ENCODE data around the gene MORC1. TPM values are rescaled to one million over a fixed set of nuclear protein-coding genes. Genes with fewer than 3 reads are reported as not detected.
A peak's percentile ranks its signal among the peaks of the same experiment; 100 is the strongest.

MORC1 gene
- total RNA-seq, 4 donors from 2014 or later, result not detected

DNA sequence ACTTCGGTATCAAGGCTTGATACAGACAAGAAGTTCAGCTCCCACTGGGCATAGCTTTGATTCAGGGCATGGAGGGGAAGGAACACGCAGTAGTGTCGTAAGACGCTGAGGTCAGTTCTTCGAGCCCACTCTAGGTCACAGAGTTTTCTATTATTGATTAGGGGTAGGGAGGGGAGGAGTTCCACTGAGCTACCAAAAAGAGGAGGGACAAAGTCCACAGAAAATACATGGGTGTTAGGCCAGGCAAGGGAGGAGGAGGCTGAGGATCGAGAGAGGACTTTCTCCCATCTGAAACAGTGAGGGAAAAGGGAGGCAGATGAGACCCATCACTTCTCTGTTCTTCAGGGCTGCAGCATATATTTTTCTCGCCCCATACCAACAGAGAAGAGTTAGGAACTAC, 89.2 kb downstream of the MORC1 start:
- Histone ChIP-seq H3K9me3 (no peaks in the 10 kb centered on the region), H3K27ac (replicated peaks in 1 of 4) (no peak overlapping the region), H3K36me3 (no peaks in the 10 kb centered on the region), H3K27me3 (no peaks in the 10 kb centered on the region), H3K4me1 (no peaks in the 10 kb centered on the region), H3K4me3 (no peak overlapping the region)
- 93% methylated on average over 7 of the region's 7 CpGs for WGBS
- intact Hi-C loops (cut with DNase I), result no loop called here
- no peak for DNase-seq (ENCODE audit: extremely low spot score)
- TF ChIP-seq EP300 (IDR thresholded peaks at IDR 0.05) (no peak), POLR2A (IDR thresholded peaks at IDR 0.05; ENCODE audit: low read depth) (no peak), POLR2AphosphoS5 (IDR thresholded peaks at IDR 0.05) (no peak), CTCF (IDR thresholded peaks at IDR 0.05) (no peak)

GRCh38 chr3:109026821-109027220, 91.1 kb downstream of the MORC1 start:
- H3K4me3 ChIP-seq, result no peak overlapping the region
- no peaks in the 10 kb centered on the region for H3K36me3 ChIP-seq
- DNase-seq (ENCODE audit: extremely low spot score), result no peak
- no peaks in the 10 kb centered on the region for H3K4me1 ChIP-seq
- H3K27me3 ChIP-seq, result no peaks in the 10 kb centered on the region
- no peak overlapping the region for H3K27ac ChIP-seq (replicated peaks in 1 of 4)
- intact Hi-C loops (cut with DNase I), result no loop called here
- no peaks in the 10 kb centered on the region for H3K9me3 ChIP-seq
- no peak for TF ChIP-seq POLR2A (IDR thresholded peaks at IDR 0.05; ENCODE audit: low read depth)
- TF ChIP-seq CTCF (IDR thresholded peaks at IDR 0.05), result no peak
- no peak for TF ChIP-seq EP300 (IDR thresholded peaks at IDR 0.05)
- no peak for TF ChIP-seq POLR2AphosphoS5 (IDR thresholded peaks at IDR 0.05)

DNA sequence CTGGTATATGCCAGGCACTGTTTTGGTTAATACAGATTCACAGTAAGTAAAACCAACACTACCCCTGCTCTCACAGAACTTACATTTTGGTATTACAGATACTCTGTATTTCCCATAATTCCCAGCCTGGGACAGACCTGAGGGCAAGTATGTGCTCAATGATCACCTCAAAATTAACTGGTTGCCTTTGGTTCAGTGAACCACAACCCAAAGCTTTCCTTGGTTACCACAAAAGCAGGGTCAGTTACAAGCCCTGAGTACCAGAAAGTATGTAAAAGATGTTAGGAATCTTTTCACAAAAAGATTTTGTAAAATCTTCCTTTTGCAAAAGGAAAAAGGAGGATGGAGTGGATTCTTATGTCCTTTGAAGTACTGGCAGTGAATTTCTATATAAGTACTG, 92.0 kb downstream of the MORC1 start:
- Histone ChIP-seq H3K36me3 (no peaks in the 10 kb centered on the region), H3K4me3 (no peak overlapping the region), H3K27me3 (no peaks in the 10 kb centered on the region), H3K4me1 (no peaks in the 10 kb centered on the region), H3K27ac (replicated peaks in 1 of 4) (no peak overlapping the region), H3K9me3 (no peaks in the 10 kb centered on the region)
- DNase-seq (ENCODE audit: extremely low spot score), result no peak
- no peak for TF ChIP-seq EP300 (IDR thresholded peaks at IDR 0.05)
- TF ChIP-seq POLR2AphosphoS5 (IDR thresholded peaks at IDR 0.05), result no peak
- no peak for TF ChIP-seq CTCF (IDR thresholded peaks at IDR 0.05)
- TF ChIP-seq POLR2A (IDR thresholded peaks at IDR 0.05; ENCODE audit: low read depth), result no peak
- intact Hi-C loops (cut with DNase I), result no loop called here

DNA sequence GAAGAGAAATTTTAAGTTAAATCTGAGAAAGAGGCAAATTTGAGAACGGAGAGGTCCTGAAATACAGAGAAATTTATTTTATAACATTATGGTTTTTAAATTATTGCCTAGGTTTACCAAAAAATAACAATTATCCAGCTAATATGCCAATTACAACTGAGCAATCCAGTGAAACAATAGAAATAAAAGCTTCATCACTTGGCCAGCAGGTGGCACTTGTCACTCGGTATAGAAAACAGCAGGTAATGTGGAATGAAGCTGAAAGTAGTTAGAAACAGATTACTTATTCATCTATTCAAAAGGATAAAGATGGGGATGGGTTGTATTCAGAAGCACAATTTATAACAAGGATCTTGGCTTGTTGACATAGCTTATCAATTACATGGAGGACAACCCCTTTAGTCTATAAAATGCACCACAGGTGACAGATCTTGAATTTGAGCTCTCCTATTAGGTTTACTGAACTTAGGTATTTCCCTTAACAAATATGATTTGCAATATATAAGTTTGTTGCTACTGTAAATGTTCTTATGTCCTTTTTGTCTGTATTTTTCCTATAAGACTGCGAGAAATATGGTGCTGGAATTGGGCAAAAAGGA, 94.2 kb downstream of the MORC1 start:
- H3K27me3 ChIP-seq, result no peaks in the 10 kb centered on the region
- H3K9me3 ChIP-seq, result no peaks in the 10 kb centered on the region
- intact Hi-C loops (cut with DNase I), result no loop called here
- no peak overlapping the region for H3K4me3 ChIP-seq
- no peak overlapping the region for H3K27ac ChIP-seq (replicated peaks in 1 of 4)
- WGBS, result 30% methylated on average over 3 of the region's 3 CpGs
- no peaks in the 10 kb centered on the region for H3K36me3 ChIP-seq
- no peaks in the 10 kb centered on the region for H3K4me1 ChIP-seq
- DNase-seq (ENCODE audit: extremely low spot score), result no peak
- TF ChIP-seq CTCF (IDR thresholded peaks at IDR 0.05), result peak; percentile 39 to 61 (median 50)
- TF ChIP-seq POLR2A (IDR thresholded peaks at IDR 0.05; ENCODE audit: low read depth), result no peak

DNA sequence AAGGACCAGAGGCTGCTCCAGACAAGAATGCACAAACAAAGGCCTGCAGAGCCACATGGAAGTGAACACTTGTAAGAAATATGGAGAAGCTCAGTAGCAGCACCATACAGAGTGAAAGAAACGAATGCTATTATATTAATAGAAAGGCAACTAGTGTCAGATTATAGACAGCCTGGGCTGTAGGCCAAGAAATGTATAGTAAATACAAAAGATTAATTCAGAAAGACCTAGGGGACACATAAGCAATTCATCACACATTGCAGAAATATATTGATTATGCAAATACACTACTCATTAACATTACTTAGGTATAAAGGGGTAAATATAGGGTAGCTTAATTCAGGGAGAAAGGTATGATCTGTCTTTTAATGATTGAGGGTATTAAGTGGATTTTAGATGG, 94.8 kb downstream of the MORC1 start:
- Histone ChIP-seq H3K36me3 (no peaks in the 10 kb centered on the region), H3K4me1 (no peaks in the 10 kb centered on the region), H3K27ac (replicated peaks in 1 of 4) (no peak overlapping the region), H3K9me3 (no peaks in the 10 kb centered on the region), H3K27me3 (no peaks in the 10 kb centered on the region), H3K4me3 (no peak overlapping the region)
- intact Hi-C loops (cut with DNase I), result no loop called here
- DNase-seq (ENCODE audit: extremely low spot score), result no peak
- no peak for TF ChIP-seq POLR2A (IDR thresholded peaks at IDR 0.05; ENCODE audit: low read depth)
- TF ChIP-seq POLR2AphosphoS5 (IDR thresholded peaks at IDR 0.05), result no peak
- TF ChIP-seq EP300 (IDR thresholded peaks at IDR 0.05), result no peak
- TF ChIP-seq CTCF (IDR thresholded peaks at IDR 0.05), result no peak
- WGBS, result 61% methylated on average over 1 of the region's 1 CpG
